ENCODE results near the gene OLR1.
A peak's percentile ranks its signal among the peaks of the same experiment; 100 is the strongest.

The OLR1 gene

DNA sequence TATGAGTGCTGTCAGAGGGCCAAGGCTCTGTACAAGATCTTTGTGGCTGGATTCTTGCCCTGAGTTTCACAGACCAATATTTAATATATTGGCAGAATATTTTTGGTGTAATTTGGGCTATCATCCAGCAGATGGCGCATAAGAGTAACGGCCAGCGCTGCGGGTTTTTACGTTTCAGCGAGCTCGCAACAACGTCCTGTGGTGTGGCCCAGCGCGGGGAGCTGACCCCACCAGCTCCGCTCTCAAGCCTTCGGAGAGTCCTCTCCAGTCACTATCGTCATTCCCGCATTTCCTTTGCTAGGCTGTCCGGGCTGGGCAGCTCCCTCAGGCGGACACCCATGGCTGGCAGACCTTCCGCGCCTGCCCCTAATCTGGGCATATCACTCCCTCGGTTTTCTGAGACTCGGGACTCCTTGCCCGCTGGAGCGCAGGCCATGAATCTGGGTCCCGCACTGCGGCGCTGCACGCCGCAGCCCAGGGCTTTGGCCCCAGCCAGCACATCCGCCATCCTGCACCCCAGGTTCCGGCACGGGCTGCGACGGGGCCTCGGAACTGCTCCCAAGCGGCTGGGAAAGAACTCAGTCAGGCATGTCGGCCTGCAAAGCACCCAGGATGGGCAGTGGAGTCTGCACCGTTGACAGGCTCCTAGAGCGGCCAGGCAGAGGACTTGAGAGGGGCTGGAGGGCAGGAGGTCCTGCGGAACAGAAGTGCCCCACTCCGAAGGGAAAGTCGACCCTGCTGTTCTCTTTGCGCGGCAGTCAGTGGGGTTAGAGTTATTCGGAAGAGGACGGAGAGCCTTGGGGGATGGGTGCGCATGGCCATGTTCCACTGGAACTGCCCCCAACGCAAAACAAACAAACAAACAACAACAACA lies 18.4 kb downstream of the OLR1 start:
- peak; percentile 43 for DNase-seq (ENCODE audit: low read depth, low spot score)

DNA sequence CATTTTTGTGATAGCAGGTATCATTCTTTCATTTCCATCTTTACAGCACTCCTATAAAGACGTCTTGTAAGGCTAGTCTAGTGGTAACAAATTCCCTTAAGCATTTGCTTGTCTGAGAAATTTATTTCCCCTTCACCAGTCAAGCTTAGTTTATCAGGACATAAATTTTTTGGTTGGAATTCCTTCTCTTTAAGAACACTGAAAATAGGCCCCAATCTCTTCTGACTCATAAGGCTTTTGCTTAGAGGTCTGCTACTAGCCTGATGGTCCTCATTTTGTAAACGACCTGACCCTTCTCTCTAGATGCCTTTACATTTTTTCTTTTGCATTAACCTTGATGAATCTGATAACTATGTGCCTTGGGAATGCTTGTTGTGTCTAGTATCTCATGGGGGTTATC lies 20.3 kb downstream of the OLR1 start:
- no peak for DNase-seq (ENCODE audit: low read depth, low spot score)

DNA sequence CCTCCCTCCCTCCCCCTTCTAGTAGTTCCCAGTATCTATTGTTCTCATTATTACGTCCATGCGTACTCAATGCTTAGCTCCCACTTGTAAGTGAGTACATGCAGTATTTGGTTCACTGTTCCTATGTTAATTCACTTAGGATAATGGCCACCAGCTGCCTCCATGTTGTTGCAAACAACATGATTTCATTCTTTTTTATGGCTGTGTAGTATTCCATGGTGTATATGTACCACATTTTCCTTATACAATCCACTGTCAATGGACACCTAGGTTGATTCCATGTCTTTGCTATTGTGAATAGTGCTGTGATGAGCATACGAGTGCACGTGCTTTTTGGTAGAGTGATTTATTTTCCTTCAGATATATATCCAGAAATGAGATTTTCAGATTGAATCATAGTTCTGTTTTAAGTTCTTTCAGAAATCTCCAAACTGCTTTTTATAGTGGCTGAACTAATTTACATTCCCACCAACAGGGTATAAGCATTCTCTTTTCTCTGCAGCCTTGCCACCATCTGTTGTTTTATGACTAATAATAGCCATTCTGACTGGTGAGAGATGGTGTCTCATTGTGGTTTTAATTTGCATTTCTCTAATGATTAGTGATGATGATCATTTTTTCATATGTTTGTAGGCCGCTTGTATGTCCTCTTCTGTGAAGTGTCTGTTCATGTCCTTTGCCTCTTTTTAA lies 24.1 kb downstream of the OLR1 start:
- no peak for DNase-seq (ENCODE audit: low read depth, low spot score)

DNA sequence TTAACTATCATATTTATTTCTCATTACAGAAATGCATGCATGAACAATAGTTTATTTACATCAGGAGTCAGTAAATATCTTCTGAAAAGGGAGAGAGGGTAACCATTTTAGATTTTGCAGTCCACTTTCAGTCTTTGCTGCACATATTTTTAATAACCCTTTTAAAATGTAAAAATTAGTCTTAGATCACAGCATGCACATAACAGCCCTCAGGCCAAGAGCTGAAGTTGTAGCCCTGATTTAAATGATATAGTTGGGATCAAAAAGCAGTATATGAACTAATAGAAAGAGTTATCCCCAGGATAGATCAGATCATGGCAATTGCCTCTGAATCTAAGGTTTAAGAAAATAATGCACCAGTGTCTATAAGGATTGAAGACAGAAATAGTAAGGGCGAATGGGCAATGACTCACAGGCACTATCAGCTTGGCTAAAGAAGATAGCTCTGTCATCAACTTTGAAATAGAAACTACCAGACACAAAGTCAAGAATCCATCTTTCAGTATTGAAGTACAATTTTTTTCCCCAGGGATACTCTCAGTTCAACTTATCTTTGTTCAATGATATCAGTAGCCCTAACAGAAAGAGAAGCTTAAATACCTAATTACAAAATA lies 28.8 kb downstream of the OLR1 start:
- DNase-seq (ENCODE audit: low read depth, low spot score): no peak

DNA sequence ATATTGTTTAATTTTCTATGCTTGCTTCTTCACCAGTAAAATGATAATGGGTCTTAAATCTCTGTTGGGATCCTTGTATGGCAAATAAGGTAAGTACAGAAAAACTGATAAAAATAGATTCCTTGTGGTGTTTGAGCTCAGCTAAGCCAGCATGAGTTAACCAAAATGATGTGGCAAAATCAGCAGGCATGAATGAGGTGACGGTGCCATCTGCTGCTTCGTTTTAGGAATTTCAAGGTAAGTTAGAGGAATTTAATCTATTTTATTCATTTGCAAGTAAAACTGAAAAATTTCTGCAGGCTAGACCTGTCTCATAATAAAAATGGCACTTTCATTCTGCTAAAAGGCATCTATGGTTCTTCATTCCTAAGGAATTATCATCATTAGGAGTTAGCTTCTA lies 31.9 kb downstream of the OLR1 start:
- DNase-seq (ENCODE audit: low read depth, low spot score): no peak

DNA sequence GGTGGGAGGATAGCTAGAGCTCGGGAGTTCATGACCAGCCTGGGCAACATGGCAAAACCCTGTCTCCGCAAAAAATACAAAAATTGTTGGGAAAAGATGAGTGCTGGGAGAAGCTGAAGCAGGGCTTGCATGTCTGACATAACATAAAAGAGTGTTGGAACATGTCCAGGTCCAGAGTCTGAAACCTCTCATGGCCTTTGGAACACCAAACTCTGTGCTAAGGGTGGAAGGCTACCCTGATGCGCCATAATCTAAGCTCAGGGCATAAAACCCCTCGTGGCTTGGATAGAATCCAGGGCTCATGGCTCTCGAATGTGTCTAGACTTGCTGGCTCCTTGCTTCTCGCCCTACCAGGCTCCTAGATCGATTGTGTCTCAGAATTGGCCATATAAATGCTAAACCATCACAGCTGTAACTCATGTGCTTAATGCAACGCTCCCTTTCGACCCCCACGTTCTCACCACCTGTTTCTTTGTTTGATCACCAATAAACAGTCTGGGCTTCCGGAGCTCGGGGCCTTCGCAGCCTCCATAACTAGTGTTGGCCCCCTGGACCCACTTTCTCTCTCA lies 35.2 kb downstream of the OLR1 start:
- DNase-seq (ENCODE audit: low read depth, low spot score): no peak

DNA sequence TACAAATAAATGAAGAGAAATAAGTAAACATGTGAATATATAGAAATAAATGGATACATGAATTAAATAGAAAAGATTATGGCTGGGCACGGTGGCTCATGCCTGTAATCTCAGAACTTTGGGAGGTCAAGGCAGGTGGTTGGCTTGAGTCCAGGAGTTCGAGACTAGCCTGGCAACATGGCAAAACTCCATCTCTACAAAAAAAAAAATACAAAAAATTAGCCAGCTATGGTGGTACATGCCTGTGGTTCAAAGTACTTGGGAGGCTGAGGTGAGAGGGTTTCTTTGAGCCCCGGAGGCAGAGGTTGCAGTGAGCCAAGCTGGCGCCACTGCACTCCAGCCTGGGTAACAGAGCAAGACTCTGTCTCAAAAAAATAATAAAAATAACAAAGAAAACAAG lies 36.8 kb downstream of the OLR1 start:
- no peak for DNase-seq (ENCODE audit: low read depth, low spot score)

DNA sequence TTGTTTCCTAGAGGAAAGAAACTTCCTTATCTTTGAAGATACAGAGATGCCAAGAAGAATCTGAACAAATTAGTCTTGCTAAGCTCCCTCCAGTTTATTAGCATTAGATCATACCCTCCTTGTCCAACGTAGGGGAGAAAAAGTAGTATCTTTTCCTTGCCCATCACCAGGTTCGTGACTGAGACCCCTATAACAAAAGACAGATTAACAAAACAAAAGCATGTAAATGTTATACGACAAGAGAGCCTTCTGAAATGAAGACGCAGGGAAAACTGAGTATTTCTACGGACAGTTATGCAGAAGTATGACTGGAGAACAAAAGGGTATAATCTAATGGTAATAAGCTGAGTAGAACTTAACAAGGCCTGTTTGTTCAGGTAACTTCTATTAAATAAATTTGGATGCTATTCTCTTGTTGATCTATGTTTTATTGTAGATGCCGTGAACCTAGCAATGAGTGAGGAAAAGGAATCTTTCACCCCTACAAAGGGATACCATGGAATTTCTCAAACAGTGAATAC lies 39.0 kb downstream of the OLR1 start:
- no peak for DNase-seq (ENCODE audit: low read depth, low spot score)

DNA sequence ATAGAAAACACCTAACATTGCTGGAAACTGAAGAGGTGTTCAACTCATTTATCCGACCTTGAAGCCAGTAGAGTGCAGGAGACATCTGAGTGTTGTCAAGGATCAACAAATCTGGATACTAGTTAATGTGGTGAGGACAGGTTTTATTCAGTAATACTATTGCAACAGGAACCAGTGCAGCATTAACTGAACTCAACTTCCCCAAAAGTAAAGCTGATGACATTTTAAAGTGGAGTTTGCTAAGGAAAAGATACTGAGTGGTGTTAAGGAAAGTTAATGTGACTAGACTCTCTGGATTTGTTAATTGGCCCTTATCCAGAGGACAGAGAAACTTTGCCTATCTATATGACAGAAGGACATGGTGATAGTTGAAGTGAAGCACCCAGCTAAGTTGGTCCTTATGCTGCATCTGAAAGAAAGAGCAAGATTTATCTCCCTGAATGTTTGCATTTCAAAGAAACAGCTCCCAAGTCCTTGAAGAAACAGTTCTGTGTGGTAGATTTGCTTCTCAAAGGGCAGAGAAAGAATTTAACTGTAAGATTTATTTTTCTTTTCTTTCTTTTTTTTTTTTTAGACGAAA lies 40.7 kb downstream of the OLR1 start:
- no peak for DNase-seq (ENCODE audit: low read depth, low spot score)

DNA sequence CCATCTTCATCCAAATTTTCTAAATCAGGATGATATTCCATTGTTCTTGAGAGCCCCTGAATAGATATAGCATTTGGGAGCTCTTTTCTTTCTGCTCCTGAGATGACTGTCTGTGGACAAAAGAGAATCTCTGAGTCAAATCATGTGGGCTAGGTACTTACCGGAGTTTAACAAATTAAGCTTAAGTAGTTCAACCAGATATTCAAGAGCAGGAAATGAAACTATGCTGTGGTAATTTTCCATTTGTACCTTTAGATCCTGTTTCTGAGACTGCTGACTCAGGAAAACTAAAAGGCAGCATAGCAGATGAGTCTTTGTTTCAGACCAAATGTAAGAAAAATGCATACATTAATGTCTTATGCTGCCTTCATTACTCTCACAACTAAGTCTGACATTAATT lies 41.9 kb downstream of the OLR1 start, which contains the start of gene CLEC7A:
Gene CLEC7A, minus strand, starts transcription at position 158 of the 400 bp plus-strand sequence. Its CDS starts 117 bp downstream, at position 41.
- no peak for DNase-seq (ENCODE audit: low read depth, low spot score)

DNA sequence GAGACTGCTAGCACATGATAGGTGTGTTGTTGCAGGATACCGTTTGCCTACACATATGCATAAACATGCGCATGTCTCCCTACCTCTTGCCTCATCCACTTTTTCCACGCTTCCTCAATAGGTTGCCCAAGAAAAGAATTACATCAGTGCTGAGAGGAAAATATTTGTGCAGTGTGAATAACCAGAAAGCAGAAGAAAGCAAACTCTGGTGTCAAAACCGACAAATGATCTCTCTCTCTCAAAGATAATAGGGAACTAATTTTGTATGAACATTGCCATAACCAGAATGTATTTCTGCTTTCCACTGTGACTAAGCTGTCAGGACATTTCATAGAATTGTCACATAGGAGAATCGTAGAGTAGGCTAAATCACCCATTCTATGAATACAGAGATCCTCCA lies 43.2 kb downstream of the OLR1 start:
- DNase-seq (ENCODE audit: low read depth, low spot score): no peak

DNA sequence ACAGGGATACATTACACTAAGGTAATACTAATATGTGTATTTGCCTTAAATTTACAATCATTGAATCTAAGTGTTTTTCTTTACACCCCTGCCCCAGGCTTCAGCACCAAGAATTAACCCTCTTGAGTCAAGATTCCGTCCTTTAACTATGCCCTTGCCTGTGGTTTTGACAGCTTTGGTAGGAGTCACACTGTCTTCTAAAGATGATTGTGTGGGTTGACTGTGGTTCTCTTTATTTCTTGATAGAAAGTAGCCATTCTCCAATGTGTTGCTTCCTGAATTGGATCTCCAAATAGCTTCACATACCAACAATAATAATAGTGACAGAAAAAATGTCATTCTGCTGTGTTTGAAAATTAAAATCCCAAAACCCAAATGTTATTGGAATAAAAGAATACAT lies 45.5 kb downstream of the OLR1 start:
- no peak for DNase-seq (ENCODE audit: low read depth, low spot score)

DNA sequence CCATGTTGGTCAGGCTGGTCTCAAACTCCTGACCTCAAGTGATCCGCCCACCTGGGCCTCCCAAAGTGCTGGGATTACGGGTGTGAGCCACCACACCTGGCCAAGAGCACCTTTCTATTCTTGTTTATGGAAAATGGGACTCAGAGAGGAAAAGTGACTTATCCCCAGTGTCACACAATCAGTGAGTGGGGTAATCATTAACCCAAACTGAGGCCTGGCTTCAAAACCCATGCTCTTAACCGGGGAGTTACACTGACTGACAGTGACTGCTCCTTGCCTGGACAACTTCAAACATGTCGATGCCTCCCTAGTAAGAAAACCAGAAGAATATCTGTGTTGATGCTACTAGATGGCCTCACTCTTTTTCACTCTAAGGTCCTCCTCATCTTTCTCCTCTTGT lies 49.2 kb downstream of the OLR1 start:
- no peak for DNase-seq (ENCODE audit: low read depth, low spot score)

DNA sequence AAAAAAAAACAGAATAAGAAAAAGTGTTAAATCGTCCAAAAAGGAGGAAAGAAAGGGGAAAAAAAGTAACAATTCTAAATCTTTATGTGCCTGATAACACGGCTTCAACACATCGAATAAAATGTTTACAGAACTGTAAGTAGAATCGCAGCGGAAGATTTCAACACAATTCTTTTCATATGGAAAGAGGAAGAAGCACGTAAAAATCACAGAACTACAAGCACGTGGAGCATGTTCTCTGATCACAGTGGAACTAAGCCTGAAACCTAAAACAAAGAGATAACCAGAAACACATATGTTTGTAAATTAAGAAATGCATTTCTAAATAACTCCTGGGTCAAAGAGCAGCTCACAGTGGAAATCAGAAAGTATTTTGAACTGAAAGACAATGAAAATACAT lies 50.7 kb downstream of the OLR1 start:
- no peak for DNase-seq (ENCODE audit: low read depth, low spot score)

DNA sequence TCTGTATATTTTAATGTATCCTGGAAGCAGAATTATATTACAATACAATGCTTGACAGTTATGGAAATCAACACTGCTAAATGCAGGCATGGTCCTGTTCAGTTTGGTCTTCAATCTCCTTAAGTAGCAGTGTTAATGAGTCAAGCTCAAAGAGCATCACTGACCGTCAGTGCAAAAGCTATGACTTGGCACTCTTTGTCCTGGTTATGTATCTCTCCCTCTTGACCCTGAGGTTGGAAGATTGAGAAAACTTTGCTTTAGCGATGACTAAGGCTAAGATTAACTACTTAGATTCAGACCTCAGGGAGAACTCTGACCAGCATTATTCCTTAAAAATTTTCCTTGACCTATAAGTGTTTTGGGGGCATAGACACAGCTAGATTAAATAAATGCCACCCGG lies 52.9 kb downstream of the OLR1 start:
- no peak for DNase-seq (ENCODE audit: low read depth, low spot score)

DNA sequence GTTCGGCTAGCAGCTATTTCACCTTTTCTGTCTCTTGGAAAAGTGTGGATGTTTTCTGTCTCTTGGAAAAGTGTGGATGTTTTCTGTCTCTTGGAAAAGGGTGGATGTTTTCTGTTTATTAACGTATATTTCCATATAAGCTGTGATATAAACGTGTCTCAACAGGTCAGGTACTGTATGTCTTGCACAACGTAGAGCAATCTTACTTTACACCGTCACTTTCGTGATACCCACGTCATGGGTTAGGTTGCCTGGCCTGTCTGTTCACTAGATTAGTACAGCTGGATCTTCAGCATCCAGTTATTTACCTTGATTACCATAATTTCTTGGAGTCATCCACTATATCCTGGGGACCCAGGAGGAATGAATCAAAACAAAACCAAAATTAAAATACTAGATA lies 56.0 kb downstream of the OLR1 start:
- DNase-seq (ENCODE audit: low read depth, low spot score): no peak

DNA sequence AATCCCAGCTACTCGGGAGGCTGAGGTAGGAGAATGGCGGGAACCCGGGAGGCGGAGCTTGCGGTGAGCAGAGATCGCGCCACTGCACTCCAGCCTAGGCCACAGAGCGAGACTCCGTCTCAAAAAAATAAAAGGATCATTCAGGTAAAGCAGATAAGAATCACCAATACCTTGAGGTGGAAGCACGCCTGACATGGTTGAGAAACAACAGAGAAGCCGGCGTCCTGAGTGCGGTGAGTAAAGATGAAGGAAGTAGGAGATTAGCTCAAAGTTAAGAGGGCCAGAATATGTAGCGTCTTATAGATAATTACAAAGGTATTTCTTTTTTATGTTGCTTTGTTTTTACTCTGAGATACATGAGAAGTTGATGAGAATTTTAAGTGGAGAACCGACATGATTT lies 56.6 kb downstream of the OLR1 start:
- DNase-seq (ENCODE audit: low read depth, low spot score): no peak

DNA sequence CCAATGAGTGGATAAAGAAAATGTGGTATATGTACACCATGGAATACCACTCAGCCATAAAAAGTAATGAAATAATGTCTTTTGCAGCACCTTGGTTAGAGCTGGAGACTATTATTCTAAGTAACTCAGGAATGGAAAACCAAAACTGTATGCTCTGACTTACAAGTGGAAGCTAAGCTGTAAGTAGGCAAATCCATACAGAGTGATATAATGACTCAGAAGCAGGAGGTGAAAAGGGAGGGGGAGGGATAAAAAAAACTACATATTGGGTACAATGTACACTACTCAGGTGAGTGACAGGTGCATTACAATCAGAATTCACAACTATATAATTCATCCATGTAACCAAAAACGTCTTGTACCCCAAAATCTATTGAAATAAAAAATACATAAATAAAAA lies 58.0 kb downstream of the OLR1 start:
- DNase-seq (ENCODE audit: low read depth, low spot score): no peak

DNA sequence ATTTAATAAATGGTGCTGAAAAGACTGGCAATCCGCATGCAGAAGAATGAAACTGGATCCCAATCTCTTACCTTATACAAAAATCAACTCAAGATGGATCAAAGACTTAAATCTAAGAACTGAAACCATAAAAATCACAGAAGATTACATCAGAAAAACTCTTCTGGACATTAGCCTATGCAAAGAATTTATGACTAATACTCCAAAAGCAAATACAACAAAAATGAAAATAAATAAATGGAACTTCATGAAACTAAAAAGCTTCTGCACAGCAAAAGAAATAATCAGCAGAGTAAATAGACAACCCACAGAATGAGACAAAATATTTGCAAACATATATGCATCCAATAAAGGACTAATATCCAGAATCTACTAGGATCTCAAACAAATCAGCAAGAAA lies 58.9 kb downstream of the OLR1 start:
- DNase-seq (ENCODE audit: low read depth, low spot score): no peak

DNA sequence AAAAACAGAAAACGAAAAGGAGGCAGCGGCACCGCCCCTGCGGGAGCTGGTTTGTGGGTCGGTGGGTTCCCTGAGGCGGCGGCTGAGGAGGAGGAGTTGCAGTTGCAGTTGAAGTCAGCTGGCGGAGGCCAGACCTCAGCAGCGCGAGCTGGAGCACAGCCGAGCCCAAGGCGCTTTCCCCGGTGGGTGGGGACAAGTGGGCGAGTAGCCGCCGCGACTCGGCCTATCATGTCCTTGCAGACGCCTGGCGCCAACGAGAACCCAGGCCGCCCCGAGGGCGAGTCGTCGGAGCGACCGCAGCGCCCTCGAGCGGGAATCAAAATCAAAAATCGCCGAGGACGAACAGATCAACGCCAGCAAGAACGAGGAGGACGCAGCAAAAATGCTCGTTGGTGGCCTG lies 60.5 kb downstream of the OLR1 start:
- DNase-seq (ENCODE audit: low read depth, low spot score): no peak

DNA sequence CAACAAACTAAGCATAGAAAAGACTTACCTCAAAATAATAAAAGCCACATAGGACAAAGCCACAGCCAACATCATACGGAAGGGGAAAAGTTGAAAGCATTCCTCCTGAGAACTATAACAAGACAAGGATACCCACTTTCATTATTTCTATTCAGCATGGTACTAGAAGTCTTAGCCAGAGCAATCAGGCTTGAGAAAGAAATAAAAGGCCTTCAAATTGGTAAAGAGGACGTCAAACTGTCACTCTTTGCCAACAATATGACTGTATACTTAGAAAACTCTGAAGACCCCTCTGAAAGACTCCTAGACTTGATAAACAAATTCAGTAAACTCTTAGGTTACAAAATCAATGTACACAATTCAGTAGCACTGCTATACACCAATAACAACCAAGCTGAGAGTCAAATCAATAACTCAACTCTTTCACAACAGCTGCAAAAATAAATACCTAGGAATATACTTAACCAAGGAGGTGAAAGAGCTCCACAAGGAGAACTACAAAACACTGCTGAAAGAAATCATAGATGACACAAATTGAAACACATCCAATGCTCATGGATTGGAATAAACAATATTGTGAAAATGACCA lies 61.6 kb downstream of the OLR1 start:
- no peak for DNase-seq (ENCODE audit: low read depth, low spot score)
